Psoas muscle (tissue), 8 donors: Measurements from ENCODE around the gene NOL12. TPM values are rescaled to one million over a fixed set of nuclear protein-coding genes. Genes with fewer than 3 reads are reported as not detected.

Source experiments
- ATAC-seq, 4 donors: fragments of 200-7000 bp; cut with Tn5 transposase; one replicate each; pipeline ENCODE4 v1.9.1; 2020; ENCODE audit warnings: moderate library complexity in 3 of 4, mild to moderate bottlenecking in 2 of 4
- DNase-seq, 2 donors: peaks; one replicate each; pipeline ENCODE4 v3.0.0-alpha.2; 2020
- H3K27ac ChIP-seq: fragments of 200-600 bp; one replicate; pipeline ENCODE4 v1.8.0; 2022
- H3K27me3 ChIP-seq, 3 donors: fragments of 200-600 bp in 1 of 3; one replicate each; pipeline versions ENCODE4 v1.6.1 to v1.8.0; 2013 to 2022; ENCODE audit warnings: low read length in 2 of 3, mild to moderate bottlenecking in 2 of 3, moderate library complexity in 1 of 3; ENCODE audit not compliant: insufficient read depth in 3 of 3
- H3K36me3 ChIP-seq, 2 donors: fragments of 200-600 bp in 1 of 2; one replicate each; pipeline versions ENCODE4 v1.6.1 to v1.8.0; 2013 to 2022; ENCODE audit warnings: low read depth in 1 of 2, mild to moderate bottlenecking in 1 of 2, moderate library complexity in 1 of 2; ENCODE audit not compliant: insufficient read depth in 1 of 2
- H3K4me1 ChIP-seq: fragments of 200-600 bp; one replicate; pipeline ENCODE4 v1.8.0; 2022
- H3K4me3 ChIP-seq: fragments of 200-600 bp; one replicate; pipeline ENCODE4 v1.8.0; 2022; ENCODE audit warnings: mild to moderate bottlenecking
- H3K9me3 ChIP-seq: fragments of 200-600 bp; one replicate; pipeline ENCODE4 v1.8.0; 2022
- WGBS, 3 donors: extraction: QIAGEN DNeasy Blood & Tissue Kit; methylation state at CpG; one replicate each; pipeline versions ENCODE4 v1.1.6 to v1.1.7; 2013; 5-methylcytosine and 5-hydroxymethylcytosine counted together
- intact Hi-C, 2 donors: fragments of 100-400 bp; cut with DNase I; formaldehyde crosslinking; loops; one replicate each; pipeline versions ENCODE4 v1.11.0 to v1.14.2; 2022
- polyA plus RNA-seq, 3 donors: library from polyadenylated mRNA; stranded (reverse); fragments of 200-250 nt; gene quantifications; one replicate each; pipeline ENCODE4 v1.2.3, GENCODE V29; 2013
- total RNA-seq, 4 donors: library from RNA; stranded (reverse); fragmentation: NEBNext Ultra II Directional in 2 of 4; extraction: Animal tissue kit (Norgen Biotek cat#: 25700) in 2 of 4; gene quantifications; one replicate each; pipeline versions ENCODE4 v1.2.1 to v1.2.4, GENCODE V29; 2021 to 2023
- TF ChIP-seq, protein P1 (sequence below): fragments of 200-600 bp; IDR thresholded peaks from one replicate; pipeline ENCODE4 v1.8.0; 2022; ENCODE audit warnings: antibody characterized with exemption
- donor health status: healthy with polysubstance abuse.
- donor health status: DM: no; HTN: no; CAD: no; lungs with moderate emphysema.
- donor health status: Bipolar disorder and iron deficiency.
- donor health status: healthy.
- donor health status: DM: yes; HTN: yes; CAD: no.
- donor health status: DM: no; HTN: no; CAD: no.
- donor health status: DM: no; HTN: no; CAD: no.
- donor health status: DM: yes; HTN: yes; CAD: no.

The NOL12 gene
- total and polyA plus RNA-seq, 7 donors = 11.9 to 43.4 (median 15.4) TPM

DNA sequence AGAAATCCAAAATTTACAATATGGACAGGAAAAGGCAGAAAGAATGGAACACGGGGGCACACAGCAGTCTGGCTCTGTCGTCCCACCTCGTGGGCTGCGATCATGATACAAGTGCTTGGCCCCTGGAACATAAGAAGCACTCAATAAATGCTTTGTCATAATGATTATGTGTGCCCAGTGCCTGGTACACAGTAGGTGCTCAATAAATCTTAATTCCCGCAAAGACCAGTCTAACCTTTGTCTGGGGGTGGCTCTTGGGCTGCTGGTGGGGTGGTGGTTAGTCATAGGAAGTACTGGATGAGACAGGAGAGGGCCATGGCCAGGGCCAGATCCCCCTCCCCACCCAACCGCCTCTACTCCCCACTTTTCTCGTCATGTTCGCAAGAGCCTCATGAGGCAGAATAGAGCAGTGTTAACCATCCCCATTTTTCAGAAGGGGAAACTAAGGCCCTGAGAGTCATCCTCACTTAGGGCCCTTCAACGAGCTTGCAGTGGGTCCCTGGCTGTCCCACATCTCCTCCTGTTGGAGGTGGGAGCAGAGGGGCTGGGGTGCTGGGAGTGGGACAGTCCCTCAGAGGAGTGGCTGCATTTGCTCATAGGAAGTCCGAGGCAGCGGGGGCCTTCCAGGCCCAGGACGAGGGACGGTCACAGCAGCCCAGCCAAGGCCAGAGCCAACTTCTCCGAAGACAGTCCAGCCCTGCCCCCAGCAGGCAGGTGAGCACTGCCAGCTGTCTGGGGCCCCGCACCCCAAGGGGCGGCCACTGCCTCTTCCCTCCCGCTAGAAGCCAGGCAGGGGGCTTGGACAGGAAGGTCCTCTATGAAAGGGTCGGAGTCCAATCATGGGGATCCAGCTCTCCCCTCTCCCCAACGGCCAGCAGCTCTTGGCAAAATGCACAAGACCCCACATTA lies 46.8 kb downstream of the NOL12 start:
- H3K27ac ChIP-seq = no peak overlapping the region
- no peak for DNase-seq

DNA sequence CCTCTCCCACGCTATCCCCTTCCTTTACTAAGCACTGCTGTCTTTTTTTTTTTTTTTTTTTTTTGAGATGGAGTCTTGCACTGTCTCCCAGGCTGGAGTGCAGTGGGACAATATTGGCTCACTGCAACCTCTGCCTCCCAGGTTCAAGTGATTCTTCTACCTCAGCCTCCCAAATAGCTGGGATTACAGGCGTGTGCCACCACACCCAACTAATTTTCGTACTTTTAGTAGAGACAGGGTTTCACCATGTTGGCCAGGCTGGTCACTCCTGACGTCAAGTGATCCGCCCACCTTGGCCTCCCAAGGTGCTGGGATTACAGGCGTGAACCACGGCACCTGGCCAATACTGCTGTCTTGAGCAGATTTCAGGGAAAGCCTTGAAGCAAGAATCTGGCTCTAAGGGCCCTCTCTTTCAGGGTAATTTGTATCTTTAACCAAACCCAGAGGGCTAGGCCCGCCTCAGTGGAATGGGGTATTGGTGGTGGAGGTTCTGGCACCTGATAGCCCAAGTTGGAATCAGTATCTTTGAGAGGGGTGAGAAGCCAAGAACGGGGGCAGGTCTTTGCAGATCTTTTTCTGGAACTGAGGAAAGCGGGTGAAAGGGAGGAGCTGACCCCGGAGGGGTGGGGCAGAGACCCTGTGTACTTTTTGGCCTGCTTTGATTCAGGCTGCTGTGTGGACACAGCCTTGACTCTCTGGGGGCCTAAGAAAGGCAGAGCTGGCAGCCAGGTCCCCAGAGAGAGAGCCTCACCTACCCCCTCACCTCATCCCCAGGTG lies 47.7 kb downstream of the NOL12 start:
- H3K4me1 ChIP-seq = no peaks in the 10 kb centered on the region
- H3K4me3 ChIP-seq = no peak overlapping the region
- H3K9me3 ChIP-seq = no peaks in the 10 kb centered on the region
- H3K27ac ChIP-seq = no peak overlapping the region
- H3K36me3 ChIP-seq = no peaks in the 10 kb centered on the region
- TF ChIP-seq, protein P1, sequence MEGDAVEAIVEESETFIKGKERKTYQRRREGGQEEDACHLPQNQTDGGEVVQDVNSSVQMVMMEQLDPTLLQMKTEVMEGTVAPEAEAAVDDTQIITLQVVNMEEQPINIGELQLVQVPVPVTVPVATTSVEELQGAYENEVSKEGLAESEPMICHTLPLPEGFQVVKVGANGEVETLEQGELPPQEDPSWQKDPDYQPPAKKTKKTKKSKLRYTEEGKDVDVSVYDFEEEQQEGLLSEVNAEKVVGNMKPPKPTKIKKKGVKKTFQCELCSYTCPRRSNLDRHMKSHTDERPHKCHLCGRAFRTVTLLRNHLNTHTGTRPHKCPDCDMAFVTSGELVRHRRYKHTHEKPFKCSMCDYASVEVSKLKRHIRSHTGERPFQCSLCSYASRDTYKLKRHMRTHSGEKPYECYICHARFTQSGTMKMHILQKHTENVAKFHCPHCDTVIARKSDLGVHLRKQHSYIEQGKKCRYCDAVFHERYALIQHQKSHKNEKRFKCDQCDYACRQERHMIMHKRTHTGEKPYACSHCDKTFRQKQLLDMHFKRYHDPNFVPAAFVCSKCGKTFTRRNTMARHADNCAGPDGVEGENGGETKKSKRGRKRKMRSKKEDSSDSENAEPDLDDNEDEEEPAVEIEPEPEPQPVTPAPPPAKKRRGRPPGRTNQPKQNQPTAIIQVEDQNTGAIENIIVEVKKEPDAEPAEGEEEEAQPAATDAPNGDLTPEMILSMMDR = no peak
- WGBS, 3 donors = 89 to 91% (median 90%) methylated on average over 11 of the region's 11 CpGs
- H3K27me3 ChIP-seq = peaks cover 0 to 5% (median 0%) of the 10 kb centered on the region in 3 donors
- DNase-seq (no peak), ATAC-seq (no peak)
- intact Hi-C loops = loop anchor here in 1 of 2 donors (2.0 kb wide), 1 partner anchor 91 kb away; no protein-coding TSS in a partner anchor

More for the DNA sequence above, 46.8 kb downstream of the NOL12 start:
- Histone ChIP-seq H3K4me3 (no peak overlapping the region), H3K27me3 (peaks cover 0 to under 1% (median 0%) of the 10 kb centered on the region in 3 donors), H3K9me3 (no peaks in the 10 kb centered on the region), H3K4me1 (peaks cover under 1% of the 10 kb centered on the region), H3K36me3 (no peaks in the 10 kb centered on the region)
- 81 to 85% (median 82%) methylated on average over 19 of the region's 19 CpGs for WGBS, 3 donors
- TF ChIP-seq, protein P1 = no peak
- intact Hi-C loops = no loop called here
- ATAC-seq = no peak

DNA sequence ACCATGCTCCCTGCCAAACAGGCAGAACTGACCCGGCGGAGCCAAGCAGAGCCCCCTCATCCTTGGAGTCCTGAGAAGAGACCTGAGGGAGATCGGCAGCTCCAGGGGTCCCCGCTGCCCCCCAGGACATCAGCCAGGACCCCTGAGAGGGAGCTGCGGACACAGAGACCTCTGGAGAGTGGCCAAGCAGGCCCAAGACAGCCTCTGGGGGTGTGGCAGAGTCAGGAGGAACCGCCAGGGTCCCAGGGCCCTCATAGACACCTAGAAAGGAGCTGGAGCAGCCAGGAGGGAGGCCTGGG lies 48.2 kb downstream of the NOL12 start:
- Histone ChIP-seq H3K36me3 (no peaks in the 10 kb centered on the region), H3K4me1 (no peaks in the 10 kb centered on the region), H3K27ac (no peak overlapping the region), H3K9me3 (no peaks in the 10 kb centered on the region), H3K27me3 (peaks cover 0 to 5% (median 2%) of the 10 kb centered on the region in 3 donors), H3K4me3 (no peak overlapping the region)
- TF ChIP-seq, protein P1 = no peak
- WGBS, 3 donors = 91 to 99% (median 93%) methylated on average over 6 of the region's 6 CpGs
- DNase-seq (no peak), ATAC-seq (no peak)
- intact Hi-C loops = loop anchor here in 1 of 2 donors (2.0 kb wide), 1 partner anchor 92 kb away; no protein-coding TSS in a partner anchor

DNA sequence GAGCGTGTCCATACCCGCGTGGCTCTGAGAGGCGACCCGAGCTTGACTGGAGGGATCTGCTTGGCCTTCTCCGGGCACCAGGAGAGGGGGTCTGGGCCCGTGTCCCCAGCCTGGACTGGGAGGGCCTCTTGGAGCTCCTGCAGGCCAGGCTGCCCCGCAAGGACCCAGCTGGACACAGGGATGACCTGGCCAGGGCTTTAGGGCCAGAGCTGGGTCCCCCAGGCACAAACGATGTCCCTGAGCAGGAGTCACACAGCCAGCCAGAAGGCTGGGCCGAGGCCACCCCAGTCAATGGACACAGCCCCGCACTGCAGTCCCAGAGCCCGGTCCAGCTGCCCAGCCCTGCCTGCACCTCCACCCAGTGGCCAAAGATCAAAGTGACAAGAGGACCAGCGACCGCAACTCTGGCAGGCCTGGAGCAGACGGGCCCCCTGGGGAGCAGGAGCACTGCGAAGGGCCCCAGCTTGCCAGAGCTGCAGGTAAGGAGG lies 48.9 kb downstream of the NOL12 start:
- Histone ChIP-seq H3K9me3 (no peaks in the 10 kb centered on the region), H3K4me3 (no peak overlapping the region), H3K27ac (no peak overlapping the region), H3K27me3 (peaks cover 0 to 5% (median 4%) of the 10 kb centered on the region in 3 donors), H3K4me1 (no peaks in the 10 kb centered on the region), H3K36me3 (no peaks in the 10 kb centered on the region)
- ATAC-seq = peak; percentile 79 to 82 (median 80)
- intact Hi-C loops = loop anchor here in 1 of 2 donors (2.0 to 5.0 kb wide), 2 partner anchors 38 to 92 kb away; partner anchors contain the start of gene TRIOBP
- TF ChIP-seq, protein P1 = peak; percentile 48
- DNase-seq = peak; percentile 65 to 79
- 35 to 45% (median 43%) methylated on average over 10 to 16 of the region's 16 CpGs for WGBS, 3 donors
